ENCODE data around the gene NAAA.

Gene NAAA

GRCh38 chr4:75878246-75878756, 62.5 kb downstream of the NAAA start:
- no peak for ATAC-seq
- TF ChIP-seq TOX (CRISPR knock-in tag; IDR thresholded peaks at IDR 0.05; ENCODE audit: borderline replicate concordance) (no peak), GLIS3 (CRISPR knock-in tag; IDR thresholded peaks at IDR 0.05) (no peak), PPARA (CRISPR knock-in tag; IDR thresholded peaks at IDR 0.05; ENCODE audit: borderline replicate concordance) (no peak), SNAI2 (CRISPR knock-in tag; IDR thresholded peaks at IDR 0.05) (no peak), ZNF70 (CRISPR knock-in tag; IDR thresholded peaks at IDR 0.05) (no peak), BACH2 (CRISPR knock-in tag; IDR thresholded peaks at IDR 0.05; ENCODE audit: borderline replicate concordance) (no peak), TSHZ2 (CRISPR knock-in tag; IDR thresholded peaks at IDR 0.05) (no peak), TCF4 (CRISPR knock-in tag; IDR thresholded peaks at IDR 0.05; ENCODE audit: borderline replicate concordance) (no peak), ISL1 (CRISPR knock-in tag; IDR thresholded peaks at IDR 0.05) (no peak), CSRNP3 (CRISPR knock-in tag; IDR thresholded peaks at IDR 0.05) (no peak), CREB5 (CRISPR knock-in tag; IDR thresholded peaks at IDR 0.05; ENCODE audit: low read depth) (no peak), ZNF565 (CRISPR knock-in tag; conservative IDR thresholded peaks at IDR 0.05; ENCODE audit: low read depth) (no peak), CSDC2 (CRISPR knock-in tag; IDR thresholded peaks at IDR 0.05) (no peak)

- ATAC-seq, result no peak
- TF ChIP-seq ZNF565 (CRISPR knock-in tag; conservative IDR thresholded peaks at IDR 0.05; ENCODE audit: low read depth) (no peak), RARB (CRISPR knock-in tag; IDR thresholded peaks at IDR 0.05) (no peak), ESRRG (CRISPR knock-in tag; IDR thresholded peaks at IDR 0.05) (no peak), BACH2 (CRISPR knock-in tag; IDR thresholded peaks at IDR 0.05; ENCODE audit: borderline replicate concordance) (no peak), PATZ1 (CRISPR knock-in tag; IDR thresholded peaks at IDR 0.05; ENCODE audit: borderline replicate concordance) (no peak), ISL1 (CRISPR knock-in tag; IDR thresholded peaks at IDR 0.05) (no peak), ZNF70 (CRISPR knock-in tag; IDR thresholded peaks at IDR 0.05) (no peak), GLIS3 (CRISPR knock-in tag; IDR thresholded peaks at IDR 0.05) (no peak), ZFP3 (CRISPR knock-in tag; IDR thresholded peaks at IDR 0.05) (no peak), TCF4 (CRISPR knock-in tag; IDR thresholded peaks at IDR 0.05; ENCODE audit: borderline replicate concordance) (no peak), SNAI2 (CRISPR knock-in tag; IDR thresholded peaks at IDR 0.05) (no peak), ZNF8 (CRISPR knock-in tag; IDR thresholded peaks at IDR 0.05) (no peak), CREB5 (CRISPR knock-in tag; IDR thresholded peaks at IDR 0.05; ENCODE audit: low read depth) (no peak), CSDC2 (CRISPR knock-in tag; IDR thresholded peaks at IDR 0.05) (no peak), OSR1 (CRISPR knock-in tag; IDR thresholded peaks at IDR 0.05) (no peak), ZC3H10 (CRISPR knock-in tag; IDR thresholded peaks at IDR 0.05) (no peak), TOX (CRISPR knock-in tag; IDR thresholded peaks at IDR 0.05; ENCODE audit: borderline replicate concordance) (no peak), TSHZ2 (CRISPR knock-in tag; IDR thresholded peaks at IDR 0.05) (no peak), PPARA (CRISPR knock-in tag; IDR thresholded peaks at IDR 0.05; ENCODE audit: borderline replicate concordance) (no peak), CSRNP3 (CRISPR knock-in tag; IDR thresholded peaks at IDR 0.05) (no peak)
Measured at GRCh38 chr4:75876218-75876617, 64.6 kb downstream of the NAAA start.
